CD14-positive monocyte (primary cell): ENCODE measurements around the gene MAP3K3. TPM values are rescaled to one million over a fixed set of nuclear protein-coding genes. Genes with fewer than 3 reads are reported as not detected.

Experiments used
- DNase-seq, 3 donors: peaks; one replicate each; pipeline ENCODE4 v3.0.0-alpha.2; 2011 to 2022
- H2AFZ ChIP-seq: 2 replicates; pipeline ENCODE4 v1.6.0; 2012; ENCODE audit warnings: mild to moderate bottlenecking, low read depth, low read length, inconsistent platforms; ENCODE audit not compliant: insufficient read depth, poor library complexity, severe bottlenecking
- H3K27ac ChIP-seq, 2 donors: 1 replicate in 1 of 2; 2 replicates in 1 of 2; pipeline ENCODE4 v1.5.1; 2012 to 2013; ENCODE audit warnings: low read length in 2 of 2, control low read depth in 1 of 2, inconsistent platforms in 1 of 2, low read depth in 1 of 2, mild to moderate bottlenecking in 1 of 2
- H3K27me3 ChIP-seq, 2 donors: one replicate each; pipeline versions ENCODE4 v1.6.0 to v1.6.1; 2011 to 2013; ENCODE audit warnings: low read length in 2 of 2; ENCODE audit not compliant: control insufficient read depth in 2 of 2, insufficient read depth in 2 of 2
- H3K36me3 ChIP-seq, 2 donors: replicated peaks in 1 of 2; 1 replicate in 1 of 2; 2 replicates in 1 of 2; pipeline versions ENCODE4 v1.5.1 to v1.6.1; 2012 to 2013; ENCODE audit warnings: low read length in 2 of 2, control low read depth in 1 of 2, inconsistent platforms in 1 of 2, mild to moderate bottlenecking in 1 of 2; ENCODE audit not compliant: insufficient read depth in 2 of 2, control insufficient read depth in 1 of 2
- H3K4me1 ChIP-seq, 2 donors: 1 replicate in 1 of 2; 2 replicates in 1 of 2; pipeline versions ENCODE4 v1.5.1 to v1.6.1; 2012 to 2013; ENCODE audit warnings: low read length in 2 of 2, control low read depth in 1 of 2, inconsistent platforms in 1 of 2, mild to moderate bottlenecking in 1 of 2, moderate library complexity in 1 of 2; ENCODE audit not compliant: insufficient read depth in 2 of 2, control insufficient read depth in 1 of 2
- H3K4me2 ChIP-seq: replicated peaks from 2 replicates; pipeline ENCODE3; 2012; ENCODE audit warnings: low read length, moderate library complexity, mild to moderate bottlenecking; ENCODE audit not compliant: poor library complexity, severe bottlenecking; ENCODE audit errors: extremely low read depth
- H3K4me3 ChIP-seq, 3 experiments: fragments of 200-600 bp in 1 of 3; sonication (generic) in 1 of 3; replicated peaks in 1 of 3; 1 replicate in 2 of 3; 2 replicates in 1 of 3; pipeline ENCODE4 v1.5.1; 2011 to 2013; ENCODE audit warnings: low read length in 3 of 3, mild to moderate bottlenecking in 3 of 3, control low read depth in 2 of 3, low read depth in 2 of 3, inconsistent platforms in 1 of 3, moderate library complexity in 1 of 3
- H3K79me2 ChIP-seq: 2 replicates; pipeline ENCODE4 v1.6.0; 2012; ENCODE audit warnings: mild to moderate bottlenecking, control low read depth, inconsistent platforms, low read length, moderate library complexity; ENCODE audit not compliant: insufficient read depth
- H3K9ac ChIP-seq: 2 replicates; pipeline ENCODE4 v1.6.0; 2017; ENCODE audit warnings: low read length, mild to moderate bottlenecking; ENCODE audit not compliant: insufficient read depth, poor library complexity, severe bottlenecking
- H3K9me3 ChIP-seq, 2 donors: replicated peaks in 1 of 2; 1 replicate in 1 of 2; 2 replicates in 1 of 2; pipeline versions ENCODE4 v1.5.1 to v1.6.1; 2012 to 2013; ENCODE audit warnings: low read length in 2 of 2, control low read depth in 1 of 2; ENCODE audit not compliant: control insufficient read depth in 1 of 2, insufficient read depth in 1 of 2
- H4K20me1 ChIP-seq: 2 replicates; pipeline ENCODE4 v1.6.0; 2012; ENCODE audit warnings: mild to moderate bottlenecking, low read length, control low read depth, moderate library complexity; ENCODE audit not compliant: insufficient read depth
- H3K27ac Mint-ChIP-seq, 7 donors: one replicate each; pipeline ENCODE4 v1.8.0; 2020; ENCODE audit warnings: mild to moderate bottlenecking in 7 of 7, mixed read lengths in 7 of 7, moderate library complexity in 6 of 7, inconsistent platforms in 2 of 7
- H3K27me3 Mint-ChIP-seq, 3 donors: one replicate each; pipeline ENCODE4 v1.8.0; 2021 to 2022; ENCODE audit warnings: low read depth in 3 of 3, mild to moderate bottlenecking in 3 of 3, mixed read lengths in 3 of 3, moderate library complexity in 3 of 3, inconsistent platforms in 1 of 3
- H3K36me3 Mint-ChIP-seq, 2 donors: one replicate each; pipeline ENCODE4 v1.8.0; 2020; ENCODE audit warnings: mixed read lengths in 2 of 2, inconsistent platforms in 1 of 2, mild to moderate bottlenecking in 1 of 2
- H3K4me1 Mint-ChIP-seq: one replicate; pipeline ENCODE4 v1.8.0; 2020; ENCODE audit warnings: mild to moderate bottlenecking, mixed read lengths
- H3K4me3 Mint-ChIP-seq, 2 donors: one replicate each; pipeline ENCODE4 v1.8.0; 2020; ENCODE audit warnings: mild to moderate bottlenecking in 2 of 2, mixed read lengths in 2 of 2, moderate library complexity in 1 of 2
- H3K9me3 Mint-ChIP-seq, 7 donors: one replicate each; pipeline ENCODE4 v1.8.0; 2020 to 2022; ENCODE audit warnings: mixed read lengths in 7 of 7, mild to moderate bottlenecking in 6 of 7, moderate library complexity in 6 of 7, inconsistent platforms in 2 of 7
- CTCF ChIP-seq: fragments of 200-600 bp; IDR thresholded peaks from one replicate; pipeline ENCODE4 v1.8.0; 2022; ENCODE audit warnings: antibody characterized with exemption, mild to moderate bottlenecking
- WGBS: methylation state at CpG from one replicate; pipeline ENCODE4 v1.1.5; 2013; ENCODE audit warnings: missing lambda C conversion rate; ENCODE audit not compliant: insufficient coverage; 5-methylcytosine and 5-hydroxymethylcytosine counted together
- intact Hi-C, 2 donors: fragments of 100-400 bp; cut with micrococcal nuclease; formaldehyde crosslinking; loops; one replicate each; pipeline versions ENCODE4 v1.15.0 to v1.15.1; 2023
- polyA plus RNA-seq, 3 donors: library from polyadenylated mRNA; depleted of rRNA in 1 of 3; unstranded in 2 of 3; stranded (reverse) in 1 of 3; fragments of 300-500 nt in 2 of 3; fragments of >200 nt in 1 of 3; fragmentation: Illumina TruSeq in 2 of 3; gene quantifications; 1 replicate in 2 of 3; 2 replicates in 1 of 3; pipeline ENCODE4 v1.2.3, GENCODE V29; 2012 to 2021

The MAP3K3 gene
- polyA plus RNA-seq, 3 donors: 52.2 to 219 (median 63.6) TPM

GRCh38 chr17:63652106-63652505, 29.9 kb downstream of the MAP3K3 start:
- H3K4me1 ChIP-seq: peaks cover 68 to 81% of the 10 kb centered on the region in 2 donors
- TF ChIP-seq CTCF: no peak
- H4K20me1 ChIP-seq: peaks cover 65% of the 10 kb centered on the region
- peaks cover 74 to 86% of the 10 kb centered on the region in 2 donors for H3K36me3 Mint-ChIP-seq
- H3K36me3 ChIP-seq: peaks cover 49 to 80% of the 10 kb centered on the region in 2 donors
- peak overlapping the region in 3 of 7 donors; percentile 11 to 25 (median 21) for H3K27ac Mint-ChIP-seq
- no peak overlapping the region for H3K4me3 Mint-ChIP-seq
- DNase-seq: no peak
- H3K79me2 ChIP-seq: peaks cover 74% of the 10 kb centered on the region
- no peaks in the 10 kb centered on the region for H3K9me3 Mint-ChIP-seq
- no peak overlapping the region for H3K9ac ChIP-seq
- no peaks in the 10 kb centered on the region for H3K27me3 ChIP-seq
- no peaks in the 10 kb centered on the region for H3K9me3 ChIP-seq
- H2AFZ ChIP-seq: no peak overlapping the region
- no peak overlapping the region for H3K4me2 ChIP-seq
- peaks cover 77% of the 10 kb centered on the region for H3K4me1 Mint-ChIP-seq
- intact Hi-C loops: loop anchor here in 1 of 2 donors (5.0 kb wide), 1 partner anchor 45 kb away; no protein-coding TSS in a partner anchor
- peaks cover 0 to 2% (median 1%) of the 10 kb centered on the region in 3 donors for H3K27me3 Mint-ChIP-seq
- H3K4me3 ChIP-seq: no peak overlapping the region
- no CpG with 5 or more reads among the region's 3 CpGs for WGBS
- no peak overlapping the region for H3K27ac ChIP-seq

GRCh38 chr17:63653050-63653449, 30.8 kb downstream of the MAP3K3 start:
- no peak for TF ChIP-seq CTCF
- H3K36me3 ChIP-seq: peaks cover 49 to 80% of the 10 kb centered on the region in 2 donors
- intact Hi-C loops: loop anchor here in 1 of 2 donors (5.0 kb wide), 1 partner anchor 44 kb away; no protein-coding TSS in a partner anchor
- no peaks in the 10 kb centered on the region for H3K9me3 ChIP-seq
- no peaks in the 10 kb centered on the region for H3K27me3 ChIP-seq
- H2AFZ ChIP-seq: no peak overlapping the region
- Mint-ChIP-seq H3K4me1 (peaks cover 67% of the 10 kb centered on the region), H3K36me3 (peaks cover 75 to 86% of the 10 kb centered on the region in 2 donors), H3K4me3 (no peak overlapping the region), H3K27me3 (peaks cover 0 to 2% (median 1%) of the 10 kb centered on the region in 3 donors), H3K27ac (peak overlapping the region in 1 of 7 donors; percentile 60), H3K9me3 (no peaks in the 10 kb centered on the region)
- WGBS: 100% methylated on average over 1 of the region's 2 CpGs
- H3K27ac ChIP-seq: no peak overlapping the region
- no peak overlapping the region for H3K4me3 ChIP-seq
- H3K79me2 ChIP-seq: peaks cover 65% of the 10 kb centered on the region
- no peak for DNase-seq
- H3K9ac ChIP-seq: no peak overlapping the region
- H3K4me1 ChIP-seq: peaks cover 59 to 71% of the 10 kb centered on the region in 2 donors
- H4K20me1 ChIP-seq: peaks cover 73% of the 10 kb centered on the region
- H3K4me2 ChIP-seq: no peak overlapping the region
